ENCODE data around the gene PRKCB. TPM values are rescaled to one million over a fixed set of nuclear protein-coding genes. Genes with fewer than 3 reads are reported as not detected.

Gene PRKCB
- total and polyA plus RNA-seq, 2 experiments from 2014 or later, result 0.70 to 0.92 TPM

DNA sequence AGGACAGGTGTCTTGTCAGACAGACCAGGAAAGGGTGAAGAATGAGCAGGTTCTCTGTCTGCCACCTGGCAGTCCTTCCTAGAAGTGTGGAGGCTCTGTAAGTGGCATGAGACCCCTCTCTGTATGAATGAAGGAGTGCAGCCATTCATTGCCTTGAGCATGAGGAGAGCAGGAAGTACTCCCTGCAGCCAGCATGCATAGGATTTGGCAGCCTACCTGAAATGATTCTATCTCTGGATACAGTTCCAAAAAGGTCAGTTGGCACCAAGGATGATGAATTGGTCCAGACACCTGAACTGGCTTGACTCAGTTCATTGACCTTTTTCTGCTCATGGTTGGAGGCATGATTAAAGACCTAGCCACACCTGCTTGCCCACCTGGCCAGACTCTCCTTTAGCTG is 163.0 kb downstream of the PRKCB start:
- H3K4me2 ChIP-seq, result no peak overlapping the region
- H3K27me3 ChIP-seq, result no peaks in the 10 kb centered on the region
- H3K9me3 ChIP-seq (ENCODE audit: low read depth), result no peaks in the 10 kb centered on the region

DNA sequence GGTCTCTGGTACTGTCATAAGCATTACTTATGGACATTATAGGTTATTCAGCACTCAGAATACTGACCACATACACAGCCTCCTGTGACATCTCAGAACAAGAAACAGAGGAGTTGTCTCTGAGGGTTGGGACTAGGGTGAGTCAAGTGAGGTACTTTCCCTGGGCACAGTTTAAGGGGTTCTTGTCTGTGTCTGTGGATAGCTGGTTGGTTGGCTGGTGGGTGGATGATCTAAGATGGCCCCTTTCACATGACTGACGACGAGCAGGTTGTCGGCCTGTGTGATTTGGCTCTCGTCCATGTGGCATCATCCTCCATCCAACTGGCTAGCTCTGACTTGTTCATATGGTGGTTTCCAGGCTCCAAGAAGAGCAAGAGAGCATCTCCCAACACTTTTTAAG is 163.9 kb downstream of the PRKCB start:
- WGBS (ENCODE audit: low lambda C conversion rate, missing lambda C conversion rate), result 79% methylated on average over 4 of the region's 4 CpGs
- no peak overlapping the region for H3K27ac ChIP-seq
- no peak overlapping the region for H2AFZ ChIP-seq
- TF ChIP-seq, protein P1, sequence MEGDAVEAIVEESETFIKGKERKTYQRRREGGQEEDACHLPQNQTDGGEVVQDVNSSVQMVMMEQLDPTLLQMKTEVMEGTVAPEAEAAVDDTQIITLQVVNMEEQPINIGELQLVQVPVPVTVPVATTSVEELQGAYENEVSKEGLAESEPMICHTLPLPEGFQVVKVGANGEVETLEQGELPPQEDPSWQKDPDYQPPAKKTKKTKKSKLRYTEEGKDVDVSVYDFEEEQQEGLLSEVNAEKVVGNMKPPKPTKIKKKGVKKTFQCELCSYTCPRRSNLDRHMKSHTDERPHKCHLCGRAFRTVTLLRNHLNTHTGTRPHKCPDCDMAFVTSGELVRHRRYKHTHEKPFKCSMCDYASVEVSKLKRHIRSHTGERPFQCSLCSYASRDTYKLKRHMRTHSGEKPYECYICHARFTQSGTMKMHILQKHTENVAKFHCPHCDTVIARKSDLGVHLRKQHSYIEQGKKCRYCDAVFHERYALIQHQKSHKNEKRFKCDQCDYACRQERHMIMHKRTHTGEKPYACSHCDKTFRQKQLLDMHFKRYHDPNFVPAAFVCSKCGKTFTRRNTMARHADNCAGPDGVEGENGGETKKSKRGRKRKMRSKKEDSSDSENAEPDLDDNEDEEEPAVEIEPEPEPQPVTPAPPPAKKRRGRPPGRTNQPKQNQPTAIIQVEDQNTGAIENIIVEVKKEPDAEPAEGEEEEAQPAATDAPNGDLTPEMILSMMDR (IDR thresholded peaks at IDR 0.05; ENCODE audit: poor library complexity), result no peak
- no peak for TF ChIP-seq EZH2phosphoT487 (IDR thresholded peaks at IDR 0.05; ENCODE audit: low read depth, severe bottlenecking, unreplicated experiment)
- TF ChIP-seq EZH2 (IDR thresholded peaks at IDR 0.05; ENCODE audit: borderline replicate concordance), result no peak
- no peaks in the 10 kb centered on the region for H3K79me2 ChIP-seq
- no peak overlapping the region for H3K4me3 ChIP-seq
- no peaks in the 10 kb centered on the region for H3K9me2 ChIP-seq (replicated peaks; ENCODE audit: insufficient read depth)
- no peaks in the 10 kb centered on the region for H3K36me3 ChIP-seq (replicated peaks; ENCODE audit: insufficient read depth, low read depth)
- H3K4me1 ChIP-seq (ENCODE audit: insufficient read depth), result no peaks in the 10 kb centered on the region
- H3K27me3 ChIP-seq, result no peaks in the 10 kb centered on the region
- no peaks in the 10 kb centered on the region for H3K9me3 ChIP-seq (ENCODE audit: low read depth)
- no peaks in the 10 kb centered on the region for H4K20me1 ChIP-seq (ENCODE audit: insufficient read depth, poor library complexity, severe bottlenecking)
- DNase-seq (ENCODE audit: low spot score), result no peak
- no peak overlapping the region for H3K4me2 ChIP-seq

More for the DNA sequence above, 163.0 kb downstream of the PRKCB start:
- Histone ChIP-seq H3K27ac (no peak overlapping the region), H2AFZ (no peak overlapping the region), H4K20me1 (ENCODE audit: insufficient read depth, poor library complexity, severe bottlenecking) (no peaks in the 10 kb centered on the region), H3K9me2 (replicated peaks; ENCODE audit: insufficient read depth) (no peaks in the 10 kb centered on the region), H3K4me1 (ENCODE audit: insufficient read depth) (no peaks in the 10 kb centered on the region), H3K36me3 (replicated peaks; ENCODE audit: insufficient read depth, low read depth) (no peaks in the 10 kb centered on the region), H3K4me3 (no peak overlapping the region), H3K79me2 (no peaks in the 10 kb centered on the region)
- TF ChIP-seq EZH2phosphoT487 (IDR thresholded peaks at IDR 0.05; ENCODE audit: low read depth, severe bottlenecking, unreplicated experiment) (no peak), EZH2 (IDR thresholded peaks at IDR 0.05; ENCODE audit: borderline replicate concordance) (no peak)
- TF ChIP-seq, protein P1 (IDR thresholded peaks at IDR 0.05; ENCODE audit: poor library complexity), result no peak
- DNase-seq (ENCODE audit: low spot score), result no peak

DNA sequence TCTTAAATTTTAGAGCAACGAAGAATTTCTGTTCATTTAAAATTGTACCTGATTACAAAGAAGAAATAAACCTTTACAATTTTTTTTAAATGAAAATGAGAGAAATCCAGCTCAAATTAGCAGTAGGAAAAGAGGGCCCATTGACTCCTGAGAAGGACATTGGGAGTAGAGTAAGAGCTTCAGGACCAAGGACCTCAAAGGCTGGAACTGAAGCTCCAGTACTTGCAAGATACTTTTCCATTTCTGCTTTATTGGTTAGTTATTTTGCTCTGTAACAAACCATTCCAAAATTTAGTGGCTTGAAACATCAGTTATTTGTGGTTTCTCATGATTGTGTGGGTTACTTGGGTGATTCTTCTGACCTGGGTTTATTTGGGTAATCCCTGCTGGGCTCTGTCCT is 165.9 kb downstream of the PRKCB start:
- Histone ChIP-seq H3K4me1 (ENCODE audit: insufficient read depth) (no peaks in the 10 kb centered on the region), H3K9me3 (ENCODE audit: low read depth) (no peaks in the 10 kb centered on the region), H3K4me3 (no peak overlapping the region), H3K4me2 (no peak overlapping the region), H4K20me1 (ENCODE audit: insufficient read depth, poor library complexity, severe bottlenecking) (no peaks in the 10 kb centered on the region), H3K36me3 (replicated peaks; ENCODE audit: insufficient read depth, low read depth) (no peaks in the 10 kb centered on the region), H3K9me2 (replicated peaks; ENCODE audit: insufficient read depth) (no peaks in the 10 kb centered on the region), H3K27me3 (no peaks in the 10 kb centered on the region), H3K79me2 (no peaks in the 10 kb centered on the region), H2AFZ (no peak overlapping the region), H3K27ac (no peak overlapping the region)
- DNase-seq (ENCODE audit: low spot score), result no peak
- TF ChIP-seq, protein P1 (IDR thresholded peaks at IDR 0.05; ENCODE audit: poor library complexity), result no peak
- TF ChIP-seq EZH2phosphoT487 (IDR thresholded peaks at IDR 0.05; ENCODE audit: low read depth, severe bottlenecking, unreplicated experiment) (no peak), EZH2 (IDR thresholded peaks at IDR 0.05; ENCODE audit: borderline replicate concordance) (no peak)
- WGBS (ENCODE audit: low lambda C conversion rate, missing lambda C conversion rate), result 77% methylated on average over 1 of the region's 1 CpG

DNA sequence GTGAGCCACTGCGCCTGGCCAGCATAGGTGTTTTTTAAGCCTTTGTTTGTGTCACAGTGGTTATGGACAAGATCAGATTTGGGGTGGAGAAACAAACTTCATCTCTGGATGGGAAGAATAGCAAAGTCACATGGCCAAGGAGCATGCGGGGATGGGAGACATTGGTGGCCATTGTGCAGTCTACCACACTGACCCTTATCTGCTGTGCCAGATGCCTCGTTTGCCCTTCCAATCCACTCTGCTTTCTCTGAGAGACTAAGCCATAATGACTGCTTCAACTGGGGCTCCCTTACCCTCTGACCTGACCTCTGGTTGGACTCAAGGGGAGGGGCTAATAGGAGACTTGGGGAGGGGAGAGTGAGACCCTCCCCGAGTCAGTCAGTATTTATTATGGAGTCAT is 166.8 kb downstream of the PRKCB start:
- Histone ChIP-seq H3K9me2 (replicated peaks; ENCODE audit: insufficient read depth) (no peaks in the 10 kb centered on the region), H3K4me1 (ENCODE audit: insufficient read depth) (no peaks in the 10 kb centered on the region), H4K20me1 (ENCODE audit: insufficient read depth, poor library complexity, severe bottlenecking) (no peaks in the 10 kb centered on the region), H2AFZ (no peak overlapping the region), H3K36me3 (replicated peaks; ENCODE audit: insufficient read depth, low read depth) (no peaks in the 10 kb centered on the region), H3K79me2 (no peaks in the 10 kb centered on the region), H3K9me3 (ENCODE audit: low read depth) (no peaks in the 10 kb centered on the region), H3K4me3 (no peak overlapping the region), H3K27ac (no peak overlapping the region), H3K4me2 (no peak overlapping the region), H3K27me3 (no peaks in the 10 kb centered on the region)
- no peak for TF ChIP-seq EZH2 (IDR thresholded peaks at IDR 0.05; ENCODE audit: borderline replicate concordance)
- TF ChIP-seq, protein P1 (IDR thresholded peaks at IDR 0.05; ENCODE audit: poor library complexity), result no peak
- TF ChIP-seq EZH2phosphoT487 (IDR thresholded peaks at IDR 0.05; ENCODE audit: low read depth, severe bottlenecking, unreplicated experiment), result no peak
- no peak for DNase-seq (ENCODE audit: low spot score)
- 80% methylated on average over 4 of the region's 4 CpGs for WGBS (ENCODE audit: low lambda C conversion rate, missing lambda C conversion rate)
